ACC112 (cell line): ENCODE data around the gene TRIO.

Experiments used
- H2AFZ ChIP-seq: fragments of 200-600 bp; sonication (generic); one replicate; pipeline ENCODE4 v1.6.0; 2017; ENCODE audit warnings: antibody characterized with exemption, low read length; ENCODE audit not compliant: unreplicated experiment
- H3K27ac ChIP-seq: fragments of 200-600 bp; sonication (generic); 2 replicates; pipeline ENCODE4 v1.5.1; 2014; ENCODE audit warnings: low read depth, mild to moderate bottlenecking, antibody characterized with exemption, low read length, moderate library complexity
- H3K27me3 ChIP-seq: fragments of 200-600 bp; sonication (generic); 2 replicates; pipeline ENCODE4 v1.6.1; 2014; ENCODE audit warnings: mild to moderate bottlenecking, antibody characterized with exemption, low read length, moderate library complexity, mixed read lengths; ENCODE audit not compliant: insufficient read depth
- H3K36me3 ChIP-seq: fragments of 200-600 bp; sonication (generic); 2 replicates; pipeline ENCODE4 v1.6.1; 2016; ENCODE audit warnings: mild to moderate bottlenecking, antibody characterized with exemption, low read length, moderate library complexity, mixed read lengths; ENCODE audit not compliant: insufficient read depth
- H3K4me1 ChIP-seq: fragments of 200-600 bp; sonication (generic); one replicate; pipeline ENCODE4 v1.6.1; 2016; ENCODE audit warnings: low read length, mixed read lengths; ENCODE audit not compliant: insufficient read depth, unreplicated experiment, control insufficient read depth
- H3K4me3 ChIP-seq: fragments of 200-600 bp; sonication (generic); 2 replicates; pipeline ENCODE4 v1.5.1; 2014; ENCODE audit warnings: mild to moderate bottlenecking, low read depth, low read length
- H3K79me2 ChIP-seq: fragments of 200-600 bp; sonication (generic); one replicate; pipeline ENCODE4 v1.6.0; 2016; ENCODE audit warnings: low read length; ENCODE audit not compliant: control insufficient read depth, unreplicated experiment, insufficient read depth

Gene TRIO

DNA sequence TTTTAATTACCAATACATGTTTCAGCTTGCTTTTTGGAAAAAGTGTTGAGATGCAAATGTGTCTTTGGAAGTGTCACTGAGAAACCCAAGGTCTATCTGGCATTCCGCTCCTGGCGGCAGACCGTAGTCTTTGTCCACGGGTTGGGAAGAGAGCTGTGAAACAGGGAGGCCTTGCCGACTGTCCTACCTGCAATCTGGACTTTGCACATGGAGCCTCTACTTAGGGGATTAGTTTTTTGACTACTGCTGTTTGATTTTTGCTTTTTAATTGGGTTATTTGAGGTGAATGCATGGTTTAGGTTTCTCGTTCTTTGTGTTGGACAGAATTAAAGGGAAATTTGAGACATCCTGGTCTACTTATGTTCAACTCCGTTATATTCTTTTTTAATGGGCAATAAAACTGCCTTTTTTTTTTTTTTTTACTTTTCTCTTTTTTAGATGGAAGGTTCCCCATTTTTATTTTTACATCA, 25.7 kb downstream of the TRIO start:
- peaks cover 100% of the 10 kb centered on the region for H3K79me2 ChIP-seq
- H3K27me3 ChIP-seq, result no peaks in the 10 kb centered on the region
- H3K27ac ChIP-seq, result peak overlapping the region; percentile 93
- H3K4me3 ChIP-seq, result no peak overlapping the region
- H3K36me3 ChIP-seq, result peaks cover 16% of the 10 kb centered on the region
- no peak overlapping the region for H2AFZ ChIP-seq
- peaks cover 93% of the 10 kb centered on the region for H3K4me1 ChIP-seq

DNA sequence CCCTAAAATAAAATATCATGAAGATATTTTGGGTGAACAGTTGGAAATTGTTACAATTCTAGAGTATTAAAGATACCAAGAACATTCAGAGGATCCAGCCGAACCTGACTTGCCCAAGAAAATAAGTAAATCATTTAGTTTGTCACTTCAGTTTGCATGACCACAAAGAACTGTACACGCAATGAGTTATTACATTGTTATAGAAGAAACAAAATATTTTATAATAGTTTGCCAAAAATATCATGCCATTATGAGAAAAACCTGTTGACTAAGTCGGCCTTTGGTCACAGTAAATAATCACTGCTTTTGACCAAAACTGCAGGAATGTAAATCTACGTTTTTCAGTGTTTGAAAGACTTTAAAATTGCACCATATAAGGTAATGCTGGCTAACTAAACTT, 27.9 kb downstream of the TRIO start:
- Histone ChIP-seq H3K27me3 (no peaks in the 10 kb centered on the region), H2AFZ (no peak overlapping the region), H3K27ac (peak overlapping the region; percentile 93), H3K36me3 (0 out of 2 replicates have a peak, but pooled peaks cover 6% of the 10 kb centered on the region), H3K79me2 (peaks cover 100% of the 10 kb centered on the region), H3K4me1 (peaks cover 95% of the 10 kb centered on the region), H3K4me3 (peak overlapping the region; percentile 48)

DNA sequence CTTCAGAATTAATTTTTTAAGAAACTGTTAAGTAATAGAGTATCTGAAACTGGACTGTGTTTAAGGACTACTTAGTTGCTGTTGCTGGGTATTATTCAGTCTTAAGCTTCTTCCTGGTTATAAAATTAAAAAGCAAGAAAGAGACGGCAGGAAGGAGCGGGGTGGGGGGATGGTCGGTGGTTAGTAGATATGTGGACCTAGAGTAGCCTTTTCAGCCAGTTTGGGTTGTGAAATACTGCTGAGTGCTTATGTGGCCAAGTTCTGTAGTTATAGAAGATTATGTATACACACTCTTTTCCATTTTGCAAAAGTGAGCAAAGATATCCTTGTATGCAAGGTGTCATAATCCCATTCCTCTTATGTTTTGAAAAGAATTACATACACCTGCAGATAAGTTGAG, 28.5 kb downstream of the TRIO start:
- 0 out of 2 replicates have a peak, but pooled peaks cover 6% of the 10 kb centered on the region for H3K36me3 ChIP-seq
- peak overlapping the region; percentile 48 for H3K4me3 ChIP-seq

DNA sequence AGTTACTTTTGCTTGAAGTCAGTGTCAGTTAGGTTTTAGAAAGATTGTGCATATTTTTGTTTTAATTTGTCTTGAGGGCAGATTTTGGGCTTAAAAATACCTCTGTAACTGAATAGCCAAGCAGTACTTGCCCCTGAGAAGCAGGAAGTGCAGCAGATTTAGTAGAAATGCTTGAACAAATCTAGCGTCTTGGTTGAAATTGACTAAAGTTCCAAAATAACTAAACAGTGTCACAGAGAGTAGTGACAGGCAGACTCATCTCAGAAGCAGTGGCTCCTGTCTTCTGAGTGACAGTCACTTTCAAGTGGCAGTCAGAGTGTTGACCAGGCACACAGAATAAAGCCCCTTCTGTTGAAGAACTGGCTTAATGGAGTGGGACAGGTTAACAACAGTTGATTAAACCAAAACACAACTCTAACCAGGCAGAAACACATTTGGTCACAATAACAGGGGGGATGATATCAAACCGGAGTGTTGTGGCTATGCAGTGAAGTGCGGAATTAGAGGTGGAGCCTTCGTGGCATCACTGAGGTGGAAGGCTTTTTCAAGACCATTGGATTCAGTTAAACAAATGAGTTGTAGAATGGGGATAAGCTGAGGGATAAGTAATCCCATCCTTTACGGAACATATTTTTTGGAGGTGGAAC, 29.1 kb downstream of the TRIO start:
- Histone ChIP-seq H3K4me3 (0 out of 2 replicates have a peak overlapping the region, but pooled peaks have one; percentile 2), H3K27ac (peak overlapping the region; percentile 93), H3K79me2 (peaks cover 100% of the 10 kb centered on the region), H3K27me3 (no peaks in the 10 kb centered on the region), H3K4me1 (peaks cover 92% of the 10 kb centered on the region), H3K36me3 (0 out of 2 replicates have a peak, but pooled peaks cover 6% of the 10 kb centered on the region), H2AFZ (no peak overlapping the region)

More for the DNA sequence above, 28.5 kb downstream of the TRIO start:
- Histone ChIP-seq H3K27me3 (no peaks in the 10 kb centered on the region), H2AFZ (no peak overlapping the region), H3K27ac (peak overlapping the region; percentile 93), H3K4me1 (peaks cover 93% of the 10 kb centered on the region), H3K79me2 (peaks cover 100% of the 10 kb centered on the region)

DNA sequence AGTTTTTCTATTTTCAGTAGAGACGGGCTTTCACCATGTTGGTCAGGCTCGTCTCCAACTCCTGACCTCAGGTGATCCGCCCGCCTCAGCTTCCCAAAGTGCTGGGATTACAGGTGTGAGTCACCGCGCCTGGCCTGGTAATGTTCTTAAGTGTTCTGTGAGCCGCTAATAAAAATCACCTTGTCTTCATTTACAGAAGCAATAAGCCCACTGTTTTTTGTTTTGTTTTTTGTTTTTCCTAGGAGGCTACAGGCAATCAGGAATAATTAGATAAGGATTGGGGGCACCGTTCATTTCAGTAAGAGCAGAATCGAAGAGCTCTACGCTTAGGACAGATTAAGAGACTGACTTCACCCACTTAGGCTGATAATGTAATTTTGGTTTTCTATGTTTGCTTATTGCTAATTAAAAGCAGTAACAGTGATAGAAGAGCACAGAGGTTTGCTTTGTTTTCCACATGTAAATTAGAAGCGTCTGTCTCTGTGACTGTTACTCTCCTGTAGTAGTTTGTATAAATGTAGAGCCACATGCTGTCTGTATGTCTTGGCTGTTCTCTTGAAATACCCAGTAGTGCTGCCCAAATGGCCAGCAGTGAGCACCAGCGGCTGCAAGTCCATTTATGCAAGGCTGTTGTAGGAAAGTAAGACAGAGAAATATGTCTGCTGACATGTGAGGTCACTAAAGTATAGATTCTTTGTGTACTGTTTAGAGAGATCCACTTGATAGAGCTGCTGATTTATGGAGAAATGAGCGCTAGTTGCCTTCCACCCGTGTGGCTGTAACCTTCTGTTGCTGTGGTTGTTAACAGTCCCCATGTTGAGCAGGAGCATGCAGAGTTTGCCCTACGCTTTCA, 30.5 kb downstream of the TRIO start:
- H2AFZ ChIP-seq, result no peak overlapping the region
- peak overlapping the region; percentile 47 for H3K27ac ChIP-seq
- peaks cover 100% of the 10 kb centered on the region for H3K79me2 ChIP-seq
- H3K36me3 ChIP-seq, result 0 out of 2 replicates have a peak, but pooled peaks cover 6% of the 10 kb centered on the region
- H3K27me3 ChIP-seq, result no peaks in the 10 kb centered on the region
- H3K4me3 ChIP-seq, result no peak overlapping the region
- peaks cover 92% of the 10 kb centered on the region for H3K4me1 ChIP-seq

DNA sequence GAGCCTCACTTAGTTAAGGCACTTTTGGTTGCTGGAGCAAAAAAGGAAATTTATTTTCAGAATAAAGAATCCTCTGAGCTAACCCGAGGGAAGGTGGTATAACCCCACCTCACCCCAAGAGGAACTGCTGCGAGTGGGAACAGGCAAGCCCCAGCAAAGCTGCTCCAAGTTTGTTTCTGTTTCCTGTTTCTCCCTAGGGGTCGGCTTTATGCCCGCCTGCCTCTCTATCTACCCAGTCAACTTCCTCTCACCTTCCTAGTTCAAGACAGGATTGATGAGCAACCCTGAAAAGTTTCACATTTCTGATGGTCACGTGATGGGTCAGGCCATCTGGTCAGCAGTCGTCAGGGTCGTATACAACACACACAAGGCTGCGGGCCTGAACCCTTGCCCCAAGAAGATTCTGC, 31.1 kb downstream of the TRIO start:
- Histone ChIP-seq H3K4me1 (peaks cover 92% of the 10 kb centered on the region), H3K4me3 (no peak overlapping the region), H3K79me2 (peaks cover 99% of the 10 kb centered on the region), H2AFZ (no peak overlapping the region), H3K27me3 (no peaks in the 10 kb centered on the region), H3K27ac (peak overlapping the region; percentile 47), H3K36me3 (0 out of 2 replicates have a peak, but pooled peaks cover 6% of the 10 kb centered on the region)

DNA sequence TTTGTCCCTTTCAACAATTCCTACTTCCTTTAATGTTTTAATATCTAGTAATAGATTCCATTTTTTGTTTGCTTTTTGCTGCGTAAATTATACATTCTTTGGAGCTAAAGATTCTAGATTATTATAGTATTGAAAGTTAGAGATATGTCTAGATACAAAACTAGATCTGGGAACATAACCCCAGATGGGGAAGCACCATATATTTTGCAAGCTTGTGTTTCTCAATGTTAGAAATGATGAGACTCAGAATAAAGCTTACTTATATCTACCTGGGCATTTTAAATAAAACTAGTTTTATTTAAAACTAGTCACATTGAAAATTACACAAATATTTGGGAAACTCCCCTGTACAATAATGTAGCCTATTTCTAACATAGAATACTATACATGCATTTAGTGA, 32.2 kb downstream of the TRIO start:
- H2AFZ ChIP-seq, result no peak overlapping the region
- H3K36me3 ChIP-seq, result no peaks in the 10 kb centered on the region
- H3K27me3 ChIP-seq, result no peaks in the 10 kb centered on the region
- H3K4me3 ChIP-seq, result no peak overlapping the region
- peaks cover 91% of the 10 kb centered on the region for H3K4me1 ChIP-seq
- H3K79me2 ChIP-seq, result peaks cover 99% of the 10 kb centered on the region
- H3K27ac ChIP-seq, result peak overlapping the region; percentile 47

DNA sequence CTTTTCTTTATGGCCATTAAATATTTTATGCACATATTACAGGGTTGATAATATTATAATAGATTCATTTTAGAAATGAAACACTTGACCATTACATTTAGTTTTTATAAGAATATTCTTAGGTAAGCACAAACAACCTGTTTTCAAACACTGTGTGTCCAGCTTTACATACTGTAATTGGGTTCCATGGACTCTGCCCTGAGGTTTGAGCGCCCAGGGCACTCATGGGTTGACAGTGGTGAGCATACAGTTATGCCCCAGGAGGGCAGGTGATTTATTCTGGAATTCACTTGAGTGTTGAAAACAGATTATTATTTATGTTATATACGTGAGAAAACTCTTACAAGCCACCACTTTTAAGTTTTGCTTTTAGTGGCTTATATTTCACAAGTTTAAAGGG, 33.7 kb downstream of the TRIO start:
- Histone ChIP-seq H3K4me3 (no peak overlapping the region), H2AFZ (no peak overlapping the region), H3K79me2 (peaks cover 100% of the 10 kb centered on the region), H3K4me1 (peaks cover 91% of the 10 kb centered on the region), H3K27me3 (no peaks in the 10 kb centered on the region), H3K36me3 (no peaks in the 10 kb centered on the region), H3K27ac (peak overlapping the region; percentile 77)

DNA sequence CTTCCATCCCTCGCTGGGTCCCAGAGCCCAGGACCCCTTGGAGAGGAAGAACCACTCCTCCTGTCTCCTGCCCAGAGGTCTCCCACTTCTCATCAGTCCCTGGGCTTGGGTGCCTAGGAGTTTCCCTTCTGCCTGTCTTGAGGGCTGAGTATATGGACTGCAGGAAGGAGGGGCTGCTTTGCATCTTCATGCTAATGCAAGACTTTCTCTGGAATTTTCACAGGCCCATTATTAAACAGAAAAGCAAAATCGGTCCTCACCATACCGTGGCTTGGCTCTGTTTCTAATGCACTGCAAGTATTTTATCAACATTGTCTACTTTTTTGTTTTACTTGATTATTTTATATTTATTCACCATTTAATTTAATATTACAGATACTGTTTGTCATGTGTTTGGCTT, 34.5 kb downstream of the TRIO start:
- no peaks in the 10 kb centered on the region for H3K36me3 ChIP-seq
- H2AFZ ChIP-seq, result no peak overlapping the region
- H3K27me3 ChIP-seq, result no peaks in the 10 kb centered on the region
- peak overlapping the region; percentile 77 for H3K27ac ChIP-seq
- peaks cover 100% of the 10 kb centered on the region for H3K79me2 ChIP-seq
- no peak overlapping the region for H3K4me3 ChIP-seq
- peaks cover 91% of the 10 kb centered on the region for H3K4me1 ChIP-seq

DNA sequence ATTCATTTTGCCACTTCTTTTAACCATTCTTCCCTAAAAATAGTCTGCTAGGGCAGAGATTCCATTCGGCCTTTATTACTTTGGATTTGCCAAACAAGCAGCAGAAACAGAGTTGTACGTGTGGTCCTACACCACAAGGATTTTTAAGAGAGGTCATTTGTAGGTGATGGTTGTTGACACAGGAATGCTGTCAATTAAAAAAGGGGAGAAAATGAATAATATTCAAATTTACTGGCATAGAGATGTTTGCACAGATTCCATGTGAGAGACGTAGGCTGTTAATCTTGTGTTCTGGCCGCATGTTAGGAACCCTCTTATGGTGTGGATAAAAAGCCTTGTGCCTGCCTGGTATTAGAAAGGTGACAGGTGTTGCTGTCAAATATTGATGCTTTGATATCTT, 34.9 kb downstream of the TRIO start:
- no peaks in the 10 kb centered on the region for H3K27me3 ChIP-seq
- H2AFZ ChIP-seq, result no peak overlapping the region
- peak overlapping the region; percentile 45; the same call in 1 of the 2 replicates for H3K4me3 ChIP-seq
- peaks cover 100% of the 10 kb centered on the region for H3K79me2 ChIP-seq
- no peaks in the 10 kb centered on the region for H3K36me3 ChIP-seq
- peaks cover 92% of the 10 kb centered on the region for H3K4me1 ChIP-seq
- H3K27ac ChIP-seq, result peak overlapping the region; percentile 77
